NCI-H128 (cell line): Measurements from ENCODE around the gene OR9A4.
"Not testable (repeated sequence)": the region's sequence is repeated elsewhere in the genome, so short reads cannot be mapped to it uniquely, and the experiment has no call there.

Experiments
- DNase-seq: peaks from one replicate; lab custom pipeline; 2025; ENCODE audit not compliant: unreplicated experiment; lab: John Stamatoyannopoulos, UW

Gene OR9A4

GRCh38 chr7:141916099-141916498 lies at the start of gene OR9A4:
Gene OR9A4, plus strand, starts transcription at chr7:141916399. Its CDS starts 2,477 bp downstream, at chr7:141918876.
- no peak for DNase-seq

- no peak for DNase-seq
Observed at GRCh38 chr7:141866974-141867373, 49.2 kb upstream of the OR9A4 start.

GRCh38 chr7:141872931-141873330 lies 43.3 kb upstream of the OR9A4 start:
- DNase-seq, result no peak

- DNase-seq, result no peak
Observed at GRCh38 chr7:141874787-141875186, 41.4 kb upstream of the OR9A4 start.

GRCh38 chr7:141875453-141875852 lies 40.7 kb upstream of the OR9A4 start:
- DNase-seq, result no peak

GRCh38 chr7:141876371-141876770 lies 39.8 kb upstream of the OR9A4 start:
- no peak for DNase-seq

- DNase-seq, result no peak
Observed at GRCh38 chr7:141877365-141877764, 38.8 kb upstream of the OR9A4 start.

GRCh38 chr7:141880960-141881359 lies 35.2 kb upstream of the OR9A4 start:
- no peak for DNase-seq

- DNase-seq, result no peak
Observed at GRCh38 chr7:141884539-141885225, 31.5 kb upstream of the OR9A4 start.

GRCh38 chr7:141889321-141889720 lies 26.9 kb upstream of the OR9A4 start:
- DNase-seq, result no peak

- no peak for DNase-seq
Observed at GRCh38 chr7:141891336-141891735, 24.9 kb upstream of the OR9A4 start.

- not testable (repeated sequence) for DNase-seq
Observed at GRCh38 chr7:141899366-141899765, 16.8 kb upstream of the OR9A4 start.

- no peak for DNase-seq
Observed at GRCh38 chr7:141906285-141906684, 9.9 kb upstream of the OR9A4 start.

GRCh38 chr7:141911391-141911790 lies 4.8 kb upstream of the OR9A4 start:
- DNase-seq, result no peak

GRCh38 chr7:141915565-141915964 lies 634 bp upstream of the OR9A4 start:
- no peak for DNase-seq

GRCh38 chr7:141920281-141920680 lies 4.1 kb downstream of the OR9A4 start:
- DNase-seq, result no peak

- DNase-seq, result no peak
Observed at GRCh38 chr7:141928146-141928844, 12.1 kb downstream of the OR9A4 start.

- no peak for DNase-seq
Observed at GRCh38 chr7:141928845-141929195, 12.6 kb downstream of the OR9A4 start.

- no peak for DNase-seq
Observed at GRCh38 chr7:141930211-141930610, 14.0 kb downstream of the OR9A4 start.

GRCh38 chr7:141941075-141941474 lies 24.9 kb downstream of the OR9A4 start:
- DNase-seq, result no peak

GRCh38 chr7:141943846-141944245 lies 27.6 kb downstream of the OR9A4 start:
- no peak for DNase-seq

- no peak for DNase-seq
Observed at GRCh38 chr7:141944811-141945210, 28.6 kb downstream of the OR9A4 start.

GRCh38 chr7:141945356-141945755 lies 29.2 kb downstream of the OR9A4 start:
- DNase-seq, result no peak
